ENCODE results near the gene CWC27.

Gene CWC27

DNA sequence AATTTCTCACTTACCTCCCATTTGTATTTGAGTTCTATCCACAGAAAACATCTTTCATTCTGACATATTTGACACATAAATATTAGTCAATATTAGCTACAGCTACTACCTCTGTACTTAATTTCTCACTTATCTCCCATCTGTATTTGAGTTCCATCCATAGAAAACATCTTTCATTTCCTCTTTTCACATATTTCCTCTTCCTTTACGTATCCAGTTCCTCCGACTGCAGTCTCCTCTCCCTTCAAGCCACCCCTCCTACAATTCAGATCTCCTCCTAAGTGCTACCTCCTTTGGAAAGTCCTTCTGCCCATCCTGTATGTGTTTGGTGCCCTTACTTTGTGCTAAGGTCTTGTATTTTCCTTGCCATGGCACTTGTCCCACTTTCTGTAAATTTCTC, 1.8 kb upstream of the CWC27 start:
- Histone ChIP-seq H3K4me3 (IDR thresholded peaks at IDR 0.05; ENCODE audit: insufficient read depth, low read depth, low read length) (no peak overlapping the region), H3K9ac (no peak overlapping the region), H3K79me2 (ENCODE audit: insufficient read depth, low read depth) (peaks cover 43% of the 10 kb centered on the region), H4K20me1 (ENCODE audit: insufficient read depth) (no peaks in the 10 kb centered on the region), H3K4me2 (peak overlapping the region; percentile 88), H3K27me3 (ENCODE audit: insufficient read depth, low read depth) (no peaks in the 10 kb centered on the region), H2AFZ (ENCODE audit: low read depth) (no peak overlapping the region), H3K27ac (no peak overlapping the region), H3K4me1 (ENCODE audit: low read depth, poor library complexity, severe bottlenecking) (peaks cover 29% of the 10 kb centered on the region), H3K36me3 (ENCODE audit: insufficient read depth) (no peaks in the 10 kb centered on the region)
- TF ChIP-seq, protein P1, sequence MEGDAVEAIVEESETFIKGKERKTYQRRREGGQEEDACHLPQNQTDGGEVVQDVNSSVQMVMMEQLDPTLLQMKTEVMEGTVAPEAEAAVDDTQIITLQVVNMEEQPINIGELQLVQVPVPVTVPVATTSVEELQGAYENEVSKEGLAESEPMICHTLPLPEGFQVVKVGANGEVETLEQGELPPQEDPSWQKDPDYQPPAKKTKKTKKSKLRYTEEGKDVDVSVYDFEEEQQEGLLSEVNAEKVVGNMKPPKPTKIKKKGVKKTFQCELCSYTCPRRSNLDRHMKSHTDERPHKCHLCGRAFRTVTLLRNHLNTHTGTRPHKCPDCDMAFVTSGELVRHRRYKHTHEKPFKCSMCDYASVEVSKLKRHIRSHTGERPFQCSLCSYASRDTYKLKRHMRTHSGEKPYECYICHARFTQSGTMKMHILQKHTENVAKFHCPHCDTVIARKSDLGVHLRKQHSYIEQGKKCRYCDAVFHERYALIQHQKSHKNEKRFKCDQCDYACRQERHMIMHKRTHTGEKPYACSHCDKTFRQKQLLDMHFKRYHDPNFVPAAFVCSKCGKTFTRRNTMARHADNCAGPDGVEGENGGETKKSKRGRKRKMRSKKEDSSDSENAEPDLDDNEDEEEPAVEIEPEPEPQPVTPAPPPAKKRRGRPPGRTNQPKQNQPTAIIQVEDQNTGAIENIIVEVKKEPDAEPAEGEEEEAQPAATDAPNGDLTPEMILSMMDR (conservative IDR thresholded peaks at IDR 0.05; ENCODE audit: low read depth, low read length) = no peak

DNA sequence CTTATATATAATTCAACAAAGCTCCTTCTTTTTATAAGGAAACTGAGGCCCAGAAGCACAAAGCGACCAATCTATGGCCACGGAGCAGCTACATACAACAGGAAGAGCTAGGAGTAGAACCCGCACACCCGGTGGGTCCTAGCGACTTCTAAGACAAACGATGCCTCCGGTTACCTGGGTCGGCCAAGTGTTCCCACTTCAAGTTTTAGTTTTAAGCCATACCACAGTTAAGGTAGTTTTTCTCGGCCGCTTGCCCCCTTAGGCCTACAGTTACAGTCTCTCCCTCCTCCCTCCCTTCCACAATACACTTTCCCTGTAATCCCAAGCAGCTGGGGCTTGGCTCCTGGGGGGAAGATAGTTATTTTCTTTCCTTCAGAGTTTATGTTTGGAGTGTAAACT, 772 bp upstream of the CWC27 start:
- Histone ChIP-seq H3K36me3 (ENCODE audit: insufficient read depth) (no peaks in the 10 kb centered on the region), H3K4me1 (ENCODE audit: low read depth, poor library complexity, severe bottlenecking) (peaks cover 29% of the 10 kb centered on the region), H4K20me1 (ENCODE audit: insufficient read depth) (no peaks in the 10 kb centered on the region), H3K27ac (peak overlapping the region; percentile 83), H3K4me2 (peak overlapping the region; percentile 88), H3K9ac (peak overlapping the region; percentile 88), H3K79me2 (ENCODE audit: insufficient read depth, low read depth) (peaks cover 44% of the 10 kb centered on the region), H2AFZ (ENCODE audit: low read depth) (peak overlapping the region; percentile 81), H3K27me3 (ENCODE audit: insufficient read depth, low read depth) (no peaks in the 10 kb centered on the region), H3K4me3 (IDR thresholded peaks at IDR 0.05; ENCODE audit: insufficient read depth, low read depth, low read length) (no peak overlapping the region)
- TF ChIP-seq, protein P1 (conservative IDR thresholded peaks at IDR 0.05; ENCODE audit: low read depth, low read length) = no peak

DNA sequence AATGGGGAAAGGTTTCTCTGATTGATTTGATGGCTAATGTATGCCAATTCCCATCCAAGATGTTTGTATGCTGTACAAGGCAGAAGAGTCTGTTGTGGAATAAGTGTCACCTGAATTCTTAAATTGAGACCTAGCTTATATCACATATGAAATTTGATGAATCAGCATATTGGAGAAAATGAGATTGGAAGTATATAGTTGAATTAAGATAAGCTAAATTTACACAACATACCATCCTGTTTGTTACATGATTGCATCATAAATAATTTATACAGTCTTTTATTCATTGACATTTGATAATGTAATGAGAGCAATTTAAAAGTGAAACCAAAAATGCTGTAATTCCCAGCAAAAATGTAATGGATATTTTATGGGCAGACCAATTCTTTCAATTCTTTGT, 1.1 kb downstream of the CWC27 start:
- TF ChIP-seq, protein P1 (conservative IDR thresholded peaks at IDR 0.05; ENCODE audit: low read depth, low read length) = no peak
- H3K4me1 ChIP-seq (ENCODE audit: low read depth, poor library complexity, severe bottlenecking) = peaks cover 29% of the 10 kb centered on the region

DNA sequence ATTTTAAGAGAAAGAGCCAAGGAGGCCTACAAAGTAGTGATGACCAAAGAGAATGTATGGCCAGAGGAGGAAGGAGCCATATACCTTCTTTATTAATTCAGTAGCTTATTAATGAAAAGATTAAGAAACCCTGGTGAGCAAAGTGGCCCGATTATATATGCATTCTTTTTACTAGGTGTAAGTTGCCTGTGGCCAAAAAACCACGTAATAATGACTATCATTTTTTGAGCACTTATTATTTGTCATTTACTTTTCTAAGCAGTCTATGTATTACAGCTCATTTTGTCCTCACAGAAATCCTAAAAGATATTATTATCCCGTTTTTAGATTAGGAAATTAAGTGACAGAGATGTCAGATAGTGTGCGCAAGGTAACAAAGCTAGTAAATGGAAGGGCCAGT, 3.0 kb downstream of the CWC27 start:
- Histone ChIP-seq H3K27me3 (ENCODE audit: insufficient read depth, low read depth) (no peaks in the 10 kb centered on the region), H3K4me3 (IDR thresholded peaks at IDR 0.05; ENCODE audit: insufficient read depth, low read depth, low read length) (no peak overlapping the region), H3K36me3 (ENCODE audit: insufficient read depth) (no peaks in the 10 kb centered on the region), H3K4me1 (ENCODE audit: low read depth, poor library complexity, severe bottlenecking) (peaks cover 29% of the 10 kb centered on the region), H2AFZ (ENCODE audit: low read depth) (no peak overlapping the region), H3K27ac (no peak overlapping the region), H3K9ac (no peak overlapping the region), H3K79me2 (ENCODE audit: insufficient read depth, low read depth) (peaks cover 51% of the 10 kb centered on the region), H4K20me1 (ENCODE audit: insufficient read depth) (no peaks in the 10 kb centered on the region), H3K4me2 (no peak overlapping the region)
- TF ChIP-seq, protein P1 (conservative IDR thresholded peaks at IDR 0.05; ENCODE audit: low read depth, low read length) = no peak

More for the DNA sequence above, 1.1 kb downstream of the CWC27 start:
- Histone ChIP-seq H3K27ac (no peak overlapping the region), H2AFZ (ENCODE audit: low read depth) (no peak overlapping the region; the same call in 1 of the 2 replicates), H3K36me3 (ENCODE audit: insufficient read depth) (no peaks in the 10 kb centered on the region), H3K4me3 (IDR thresholded peaks at IDR 0.05; ENCODE audit: insufficient read depth, low read depth, low read length) (no peak overlapping the region), H3K9ac (peak overlapping the region; percentile 88; the same call in 1 of the 2 replicates), H3K79me2 (ENCODE audit: insufficient read depth, low read depth) (peaks cover 51% of the 10 kb centered on the region), H4K20me1 (ENCODE audit: insufficient read depth) (no peaks in the 10 kb centered on the region), H3K27me3 (ENCODE audit: insufficient read depth, low read depth) (no peaks in the 10 kb centered on the region), H3K4me2 (peak overlapping the region; percentile 88)
